C4-2B (cell line): ENCODE results near the gene ATP1B3.

Experiments
- H3K27ac ChIP-seq: fragments of 450-650 bp; 2 replicates; pipeline ENCODE4 v1.5.1; 2017
- CTCF ChIP-seq: fragments of 450-650 bp; conservative IDR thresholded peaks from 2 replicates; pipeline ENCODE4 v1.5.1; 2017; ENCODE audit warnings: mild to moderate bottlenecking
- ZFX ChIP-seq: fragments of 450-650 bp; IDR thresholded peaks from 2 replicates; pipeline ENCODE4 v1.6.1; 2017

Gene ATP1B3

GRCh38 chr3:141928631-141929270, 52.3 kb downstream of the ATP1B3 start:
- no peak overlapping the region for H3K27ac ChIP-seq
- TF ChIP-seq ZFX (no peak), CTCF (no peak)

GRCh38 chr3:141929341-141929995, 53.0 kb downstream of the ATP1B3 start:
- TF ChIP-seq CTCF (no peak), ZFX (no peak)
- H3K27ac ChIP-seq = no peak overlapping the region

GRCh38 chr3:141930801-141931200, 54.4 kb downstream of the ATP1B3 start:
- TF ChIP-seq ZFX (no peak), CTCF (no peak)
- H3K27ac ChIP-seq = no peak overlapping the region

GRCh38 chr3:141933421-141934300, 57.2 kb downstream of the ATP1B3 start:
- TF ChIP-seq ZFX (no peak), CTCF (no peak)
- no peak overlapping the region for H3K27ac ChIP-seq

- TF ChIP-seq CTCF (no peak), ZFX (no peak)
Measured at GRCh38 chr3:141934354-141934753, 57.9 kb downstream of the ATP1B3 start.

GRCh38 chr3:141938011-141938500, 61.6 kb downstream of the ATP1B3 start:
- no peak overlapping the region for H3K27ac ChIP-seq
- TF ChIP-seq ZFX (no peak), CTCF (no peak)

More at GRCh38 chr3:141934354-141934753, 57.9 kb downstream of the ATP1B3 start:
- no peak overlapping the region for H3K27ac ChIP-seq
